ENCODE data around the gene HSDL1. TPM values are rescaled to one million over a fixed set of nuclear protein-coding genes. Genes with fewer than 3 reads are reported as not detected.

Gene HSDL1
- total RNA-seq, 1 donor from 2014 or later, result 223 TPM

DNA sequence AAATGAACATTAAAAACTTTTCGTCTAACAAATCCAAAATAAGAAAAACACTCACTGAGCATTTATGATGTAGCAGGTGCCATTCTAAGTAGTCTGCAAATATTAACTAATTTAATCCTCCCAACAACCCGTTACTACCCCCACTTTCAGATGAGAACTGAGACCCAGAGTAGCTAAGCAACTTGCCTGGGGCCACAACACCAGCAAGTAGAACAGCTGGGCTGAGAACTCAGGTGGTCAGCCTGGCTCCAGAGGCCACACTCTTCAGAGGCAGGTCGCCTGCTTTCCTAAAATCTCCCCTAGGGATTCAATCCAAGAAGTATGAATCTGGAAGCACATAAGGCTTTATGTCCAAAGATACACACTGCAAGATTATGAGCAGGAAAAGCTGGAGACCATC is 34.5 kb downstream of the HSDL1 start:
- no peak for DNase-seq (ENCODE audit: low spot score in 2 of 2)
- no peak for FAIRE-seq

DNA sequence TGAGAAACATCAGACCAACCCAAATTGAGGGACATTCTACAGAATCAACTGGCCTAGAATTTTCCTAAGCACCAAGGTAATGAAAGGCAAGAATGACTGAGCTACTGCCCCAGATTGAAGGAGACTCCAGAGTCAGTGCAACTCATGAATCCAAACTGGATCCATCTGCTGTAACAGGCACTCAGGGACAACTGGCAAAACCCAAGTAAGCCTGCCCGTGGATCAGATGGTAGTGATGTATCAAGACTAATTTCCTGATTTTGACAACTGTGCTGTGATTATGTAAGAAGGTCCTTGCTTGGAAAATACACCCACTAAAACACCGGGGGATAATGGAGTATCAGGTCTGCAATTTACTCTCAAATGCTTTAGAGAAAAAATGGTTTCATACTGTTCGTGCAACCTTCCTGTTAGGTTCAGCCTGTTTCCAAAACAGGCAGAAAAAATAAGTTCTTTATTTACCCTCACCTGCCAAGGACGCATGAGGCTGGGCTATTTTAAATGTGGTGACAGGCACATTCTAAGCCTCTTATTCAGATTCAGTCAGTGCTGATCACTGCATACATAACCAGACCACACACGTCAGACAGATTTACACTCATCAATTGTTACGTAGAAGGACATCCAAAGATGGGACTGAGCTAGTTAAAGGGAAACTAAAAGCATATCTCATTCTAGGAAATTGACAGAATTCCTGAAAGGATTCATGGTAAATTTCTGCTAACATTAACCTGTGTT is 35.2 kb downstream of the HSDL1 start:
- FAIRE-seq (no peak), DNase-seq (ENCODE audit: low spot score in 2 of 2) (no peak)

DNA sequence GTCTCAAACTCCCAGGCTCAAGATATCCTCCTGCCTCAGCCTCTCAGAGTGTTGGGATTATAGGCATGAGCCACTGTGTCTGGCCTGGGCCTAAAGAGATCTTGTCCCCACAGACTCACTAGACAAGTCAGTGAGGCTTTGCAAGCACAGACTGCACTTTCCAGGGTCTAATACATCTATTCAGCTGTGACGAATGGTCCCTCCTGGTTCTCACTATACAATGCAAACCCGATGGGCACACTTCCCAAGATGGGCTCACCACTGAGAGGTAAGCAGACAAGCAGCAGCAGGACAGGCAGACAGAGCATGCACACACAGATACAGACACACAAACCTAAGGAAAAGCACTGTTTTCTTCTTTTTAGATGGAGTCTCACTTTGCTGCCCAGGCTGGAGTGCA is 37.1 kb downstream of the HSDL1 start:
- DNase-seq (ENCODE audit: low spot score in 2 of 2), result no peak
- no peak for FAIRE-seq

GRCh38 chr16:84105948-84106740 is 38.8 kb downstream of the HSDL1 start:
- DNase-seq (ENCODE audit: low spot score in 2 of 2), result no peak
- no peak for FAIRE-seq

- FAIRE-seq (no peak), DNase-seq (ENCODE audit: low spot score in 2 of 2) (no peak)
These were observed 39.6 kb downstream of the HSDL1 start for GRCh38 chr16:84105301-84105815.

- no peak for FAIRE-seq
- DNase-seq (ENCODE audit: low spot score in 2 of 2), result no peak
These were observed 40.7 kb downstream of the HSDL1 start for GRCh38 chr16:84104231-84104630.

GRCh38 chr16:84103678-84104077 is 41.3 kb downstream of the HSDL1 start:
- FAIRE-seq (no peak), DNase-seq (ENCODE audit: low spot score in 2 of 2) (no peak)

- no peak for DNase-seq (ENCODE audit: low spot score in 2 of 2)
- FAIRE-seq, result no peak
These were observed 46.0 kb downstream of the HSDL1 start for GRCh38 chr16:84098939-84099338.

DNA sequence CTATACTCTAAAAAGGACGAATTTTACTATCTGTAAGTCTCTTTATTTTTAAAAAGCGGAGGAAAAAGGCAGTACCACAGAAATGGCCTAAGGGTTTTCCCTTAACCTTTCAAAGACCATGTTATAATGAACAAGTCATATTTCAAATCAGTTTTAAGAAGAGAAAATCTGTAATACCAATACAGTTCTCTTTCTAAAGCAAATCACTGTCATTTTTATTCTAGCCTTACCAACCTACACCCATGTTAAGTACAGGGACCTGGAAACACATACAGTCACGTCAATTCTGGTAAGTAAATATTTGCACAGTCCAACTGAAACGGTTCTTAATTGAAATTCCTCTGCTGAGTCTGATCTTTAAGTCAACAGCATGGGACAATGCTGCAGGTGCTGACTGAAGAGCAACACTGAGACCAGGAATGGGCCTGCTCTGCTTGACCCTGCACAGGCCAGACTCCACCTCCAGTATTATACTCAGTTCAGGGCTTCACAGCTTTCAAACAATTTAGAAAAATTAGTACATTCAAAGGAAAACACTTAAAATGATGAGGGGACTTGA is 48.5 kb downstream of the HSDL1 start:
- no peak for DNase-seq (ENCODE audit: low spot score in 2 of 2)

DNA sequence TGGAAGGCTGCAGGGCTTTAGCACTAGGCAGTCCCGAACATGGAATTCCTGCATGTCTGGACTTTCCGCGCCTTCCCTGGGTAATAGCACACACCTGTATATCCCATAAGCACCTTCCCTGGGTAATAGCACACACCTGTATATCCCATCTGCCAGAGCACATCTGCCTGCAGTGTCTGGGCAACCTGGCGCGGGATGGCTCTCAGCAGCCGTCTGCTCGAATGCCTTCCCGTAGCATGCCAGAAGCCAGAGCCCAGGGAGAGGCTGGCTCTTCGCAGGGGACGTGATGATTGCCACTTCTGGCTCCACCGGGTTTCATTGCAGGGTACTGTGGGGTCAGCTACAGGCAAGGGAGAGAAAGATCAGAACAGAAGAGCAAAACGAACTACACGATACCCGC is 49.5 kb downstream of the HSDL1 start:
- no peak for DNase-seq (ENCODE audit: low spot score in 2 of 2)
- no peak for FAIRE-seq

More for the DNA sequence above, 48.5 kb downstream of the HSDL1 start:
- no peak for FAIRE-seq

DNA sequence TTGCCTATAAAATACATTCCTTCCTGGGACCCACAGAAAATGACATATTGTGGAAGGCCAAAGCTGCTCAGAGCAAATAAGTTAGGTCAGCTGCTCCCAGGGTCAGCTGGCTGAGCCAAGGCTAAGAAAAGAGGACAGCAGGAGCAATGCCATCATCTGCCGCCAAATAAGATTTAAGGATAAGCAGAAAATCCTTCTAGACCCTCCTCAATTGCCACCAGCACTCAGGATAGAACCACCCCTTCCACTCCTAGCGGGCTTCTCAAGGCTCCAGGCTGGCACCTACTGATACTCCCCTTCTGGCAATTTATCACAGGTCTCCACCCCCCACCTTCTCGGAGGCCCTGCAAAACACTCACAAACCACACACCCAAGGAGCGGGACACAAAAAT is 51.1 kb downstream of the HSDL1 start:
- FAIRE-seq (no peak), DNase-seq (ENCODE audit: low spot score in 2 of 2) (no peak)

GRCh38 chr16:84093120-84093878 is 51.7 kb downstream of the HSDL1 start:
- no peak for FAIRE-seq
- DNase-seq (ENCODE audit: low spot score in 2 of 2), result no peak

- DNase-seq (ENCODE audit: low spot score in 2 of 2) (no peak), FAIRE-seq (no peak)
These were observed 53.5 kb downstream of the HSDL1 start for GRCh38 chr16:84091460-84091859.

DNA sequence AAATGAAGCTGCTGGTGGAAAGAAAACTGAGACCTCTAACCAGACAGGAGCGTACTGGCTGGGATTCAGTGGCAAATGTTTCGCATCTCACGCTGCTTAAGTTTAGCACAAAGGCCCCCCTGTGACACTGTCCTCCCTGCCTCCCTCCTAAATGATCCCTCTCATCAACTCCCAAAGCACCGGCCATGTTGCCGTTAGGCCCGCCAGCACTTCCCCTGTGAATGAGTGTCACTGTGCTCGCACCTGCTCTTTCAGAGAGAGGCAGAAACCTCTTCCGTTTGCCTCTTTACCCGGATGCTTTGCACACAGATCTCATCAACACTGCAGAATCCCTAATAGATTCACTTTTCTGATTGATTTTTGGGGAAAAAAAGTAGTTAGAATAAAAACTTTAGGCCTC is 54.8 kb downstream of the HSDL1 start:
- no peak for DNase-seq (ENCODE audit: low spot score in 2 of 2)
- FAIRE-seq, result no peak

DNA sequence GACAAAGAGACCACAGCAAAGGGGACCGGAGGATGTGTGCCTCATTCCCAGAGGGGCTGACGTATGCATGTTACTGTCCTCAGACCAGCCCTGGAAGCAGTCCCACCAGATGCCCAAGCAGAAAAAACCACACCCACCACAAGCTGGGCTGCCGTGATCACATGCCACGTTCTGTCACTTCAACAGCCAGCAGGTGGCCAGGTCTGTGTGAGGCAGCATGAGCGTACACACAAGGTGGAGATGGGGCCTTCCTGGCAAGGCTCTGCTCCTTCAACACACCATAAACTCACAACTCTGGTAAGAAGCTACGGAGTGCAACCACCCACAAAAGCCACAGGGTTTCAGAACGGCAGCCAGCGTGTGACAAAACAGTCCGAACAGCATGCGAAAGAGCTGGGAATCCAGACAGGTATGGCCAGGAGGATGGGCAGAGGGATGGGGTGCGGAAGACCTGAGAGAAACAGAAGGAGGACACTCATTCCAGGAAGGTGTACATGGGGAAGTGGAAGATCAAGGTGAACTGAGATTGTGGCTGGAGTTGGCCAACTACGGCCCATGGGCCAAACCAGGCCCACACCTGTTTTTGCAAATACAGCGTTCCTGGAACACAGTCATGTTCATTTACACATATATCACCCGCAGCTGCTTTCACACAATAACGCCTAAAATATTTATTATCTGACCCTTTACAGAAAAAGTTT is 56.1 kb downstream of the HSDL1 start:
- DNase-seq (ENCODE audit: low spot score in 2 of 2), result no peak
- no peak for FAIRE-seq

DNA sequence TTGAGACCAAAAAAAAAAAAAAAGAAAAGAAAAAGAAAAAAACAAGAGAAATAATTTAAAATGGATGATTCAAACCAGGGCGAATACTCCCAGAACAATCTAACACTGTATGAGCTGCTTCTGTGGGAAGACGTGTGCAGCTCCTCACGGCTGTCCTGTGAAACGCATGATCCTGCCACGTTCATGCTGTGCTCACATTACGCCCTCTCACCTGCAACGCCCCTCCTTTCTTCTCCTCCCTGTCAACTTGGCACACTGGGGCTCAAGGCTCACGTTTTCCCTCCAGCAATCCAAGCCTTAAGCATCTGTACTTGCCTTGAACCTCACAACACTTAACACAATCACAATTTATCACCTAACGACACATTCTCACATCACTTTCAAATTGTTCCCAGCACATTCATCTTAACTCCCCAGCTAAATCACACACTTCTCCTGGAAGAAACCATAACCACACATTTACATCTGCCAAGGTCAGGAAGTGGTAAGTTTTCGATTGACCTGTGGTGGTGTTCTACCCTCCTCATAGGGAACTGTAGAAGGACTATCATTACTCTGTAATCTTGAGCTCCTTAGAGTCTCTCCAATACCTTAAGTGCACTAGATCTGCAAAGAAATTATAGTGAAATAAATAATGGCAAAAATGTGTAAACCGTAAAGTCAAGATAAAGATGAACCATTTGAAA is 57.4 kb downstream of the HSDL1 start:
- DNase-seq (ENCODE audit: low spot score in 2 of 2) (no peak), FAIRE-seq (no peak)

DNA sequence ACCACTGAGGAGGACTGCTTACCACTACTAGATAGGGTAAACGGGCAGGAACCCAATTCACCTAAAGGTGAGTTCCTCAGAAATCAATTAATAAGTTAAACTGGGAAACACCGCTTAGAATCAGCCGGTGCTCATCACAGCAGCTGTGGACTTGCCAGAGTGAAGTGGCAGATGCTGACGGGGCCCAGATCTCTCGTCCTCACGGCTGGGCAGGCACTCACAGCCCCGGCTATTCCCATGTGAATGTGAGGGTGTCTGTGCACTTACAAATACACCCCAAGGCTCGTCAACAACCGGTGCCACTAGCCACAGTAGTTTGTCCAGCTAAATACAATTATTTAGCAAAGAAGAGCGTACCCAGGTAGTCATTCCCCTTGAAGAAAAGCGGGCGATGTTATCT is 58.0 kb downstream of the HSDL1 start:
- DNase-seq (ENCODE audit: low spot score in 2 of 2) (no peak), FAIRE-seq (no peak)

DNA sequence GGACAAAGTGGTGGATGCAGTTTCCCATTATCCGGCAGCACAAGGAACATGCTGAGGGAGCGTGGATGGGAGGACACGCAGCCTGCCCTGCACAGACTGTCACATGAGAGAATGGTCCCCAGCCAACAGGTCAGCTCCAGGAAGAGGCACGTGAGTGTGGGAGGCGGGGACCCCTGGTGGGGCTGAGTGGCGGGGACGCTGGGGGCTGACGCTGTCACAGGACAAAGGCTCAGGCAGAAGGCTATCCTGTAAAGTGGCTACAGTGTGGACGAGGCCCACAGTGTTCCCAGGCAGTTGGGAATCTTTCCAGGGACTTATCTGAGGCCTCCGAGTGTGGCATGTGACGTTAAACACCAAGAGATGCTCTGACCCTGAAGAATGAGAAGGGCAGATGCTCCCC is 58.6 kb downstream of the HSDL1 start:
- DNase-seq (ENCODE audit: low spot score in 2 of 2) (no peak), FAIRE-seq (no peak)

DNA sequence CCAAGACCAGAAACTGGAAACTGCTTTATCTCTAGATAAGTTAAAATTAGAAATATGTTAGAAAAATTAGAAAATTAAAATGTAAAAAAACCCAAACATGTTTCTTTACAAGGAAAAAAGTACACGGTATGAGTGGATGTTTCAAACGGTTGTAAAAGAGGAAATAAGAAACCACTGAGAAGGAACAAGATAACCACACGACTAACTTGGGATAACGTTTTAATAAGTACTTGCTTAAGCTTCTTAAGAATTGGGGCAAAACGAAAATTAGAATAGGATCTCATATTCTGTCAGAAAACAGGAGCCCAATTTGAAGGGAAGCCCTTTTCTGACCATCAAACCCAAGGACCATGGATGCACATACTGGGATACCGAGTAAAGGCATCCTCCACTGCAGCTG is 59.2 kb downstream of the HSDL1 start:
- FAIRE-seq (no peak), DNase-seq (ENCODE audit: low spot score in 2 of 2) (no peak)

DNA sequence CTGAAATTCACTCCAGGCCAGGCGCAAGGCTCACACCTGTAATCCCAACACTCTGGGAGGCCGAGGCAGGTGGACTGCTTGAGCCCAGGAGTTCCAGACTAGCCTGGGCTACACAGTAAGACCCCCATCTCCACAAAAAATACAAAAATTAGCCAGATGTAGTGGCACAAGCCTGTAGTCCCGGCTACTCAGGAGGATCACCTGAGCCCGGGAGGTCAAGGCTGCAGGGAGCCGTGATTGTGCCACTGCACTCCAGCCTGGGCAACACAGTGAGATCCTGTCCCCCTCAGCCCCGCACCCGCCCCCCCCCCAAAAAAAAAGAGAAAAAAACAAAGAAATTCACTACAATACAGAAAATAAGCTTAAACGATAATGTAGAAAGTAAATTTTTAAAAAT is 59.7 kb downstream of the HSDL1 start:
- FAIRE-seq (no peak), DNase-seq (ENCODE audit: low spot score in 2 of 2) (no peak)

All from frontal cortex (tissue), 4 donors.